HEK293 (cell line): Measurements from ENCODE around the gene CCSER1.

Experiments
- CTCF ChIA-PET: fragments of 350-600 bp; formaldehyde crosslinking; extraction: SDS; loops from one replicate; lab custom pipeline; 2021; ENCODE audit warnings: antibody characterized with exemption; lab: Yijun Ruan, JAX
- POLR2A ChIA-PET: fragments of 300-600 bp; formaldehyde crosslinking; extraction: SDS; loops from one replicate; lab custom pipeline; 2020; ENCODE audit warnings: antibody characterized with exemption, inconsistent platforms; lab: Yijun Ruan, JAX
- H3K27ac ChIP-seq: fragments of 200-500 bp; sonication (Bioruptor generic); 2 replicates; pipeline ENCODE4 v1.5.1; 2014; ENCODE audit warnings: low read depth, low read length, control low read depth, inconsistent platforms; ENCODE audit errors: extremely low read depth
- H3K36me3 ChIP-seq, 2 experiments: fragments of 200-500 bp in 1 of 2; sonication (Bioruptor generic) in 1 of 2; 1 replicate in 1 of 2; 2 replicates in 1 of 2; pipeline ENCODE4 v1.5.1; 2014 to 2017; ENCODE audit warnings: inconsistent platforms in 2 of 2, low read length in 2 of 2; ENCODE audit not compliant: control insufficient read depth in 2 of 2, insufficient read depth in 1 of 2
- H3K4me1 ChIP-seq: fragments of 200-500 bp; sonication (Bioruptor generic); 2 replicates; pipeline ENCODE4 v1.5.1; 2014; ENCODE audit warnings: mild to moderate bottlenecking, low read length, inconsistent platforms; ENCODE audit not compliant: control insufficient read depth, insufficient read depth
- H3K4me3 ChIP-seq: 2 replicates; pipeline ENCODE4 v1.5.1; 2011; ENCODE audit warnings: low read depth, mild to moderate bottlenecking, control low read depth, low read length, moderate library complexity
- H3K9me3 ChIP-seq: fragments of 200-500 bp; sonication (Bioruptor generic); 2 replicates; pipeline ENCODE4 v1.5.1; 2014; ENCODE audit warnings: low read depth, low read length, inconsistent platforms; ENCODE audit not compliant: control insufficient read depth, insufficient read depth
- ATF2 ChIP-seq: fragments of 450-650 bp; formaldehyde crosslinking; IDR thresholded peaks from 2 replicates; pipeline ENCODE4 v1.5.1; 2016; ENCODE audit warnings: missing biosample characterization, missing genetic modification characterization, low read depth
- MYNN ChIP-seq: fragments of 450-650 bp; formaldehyde crosslinking; IDR thresholded peaks from 2 replicates; pipeline ENCODE4 v1.5.1; 2016; ENCODE audit warnings: missing biosample characterization, missing genetic modification characterization, borderline replicate concordance
- PRDM2 ChIP-seq: fragments of 450-650 bp; formaldehyde crosslinking; IDR thresholded peaks from 2 replicates; pipeline ENCODE4 v1.5.1; 2016; ENCODE audit warnings: missing biosample characterization, missing genetic modification characterization, borderline replicate concordance
- RBAK ChIP-seq: fragments of 450-650 bp; formaldehyde crosslinking; IDR thresholded peaks from 2 replicates; pipeline ENCODE4 v1.5.1; 2016; ENCODE audit warnings: missing biosample characterization, missing genetic modification characterization
- REPIN1 ChIP-seq: fragments of 450-650 bp; formaldehyde crosslinking; IDR thresholded peaks from 2 replicates; pipeline ENCODE4 v1.5.1; 2017; ENCODE audit warnings: missing biosample characterization, missing genetic modification characterization, low read depth
- SP7 ChIP-seq: fragments of 450-650 bp; formaldehyde crosslinking; IDR thresholded peaks from 2 replicates; pipeline ENCODE4 v1.5.1; 2016; ENCODE audit warnings: missing biosample characterization, missing genetic modification characterization
- ZBTB1 ChIP-seq: fragments of 450-650 bp; formaldehyde crosslinking; IDR thresholded peaks from 2 replicates; pipeline ENCODE4 v1.5.1; 2016; ENCODE audit warnings: missing biosample characterization, missing genetic modification characterization
- ZBTB21 ChIP-seq: fragments of 450-650 bp; formaldehyde crosslinking; IDR thresholded peaks from 2 replicates; pipeline ENCODE4 v1.5.1; 2017; ENCODE audit warnings: missing biosample characterization, missing genetic modification characterization
- ZBTB48 ChIP-seq: fragments of 450-650 bp; formaldehyde crosslinking; IDR thresholded peaks from 2 replicates; pipeline ENCODE4 v1.5.1; 2016; ENCODE audit warnings: missing biosample characterization, missing genetic modification characterization
- ZBTB6 ChIP-seq: fragments of 450-650 bp; formaldehyde crosslinking; IDR thresholded peaks from 2 replicates; pipeline ENCODE4 v1.5.1; 2017; ENCODE audit warnings: missing biosample characterization, missing genetic modification characterization
- ZFP37 ChIP-seq: fragments of 450-650 bp; formaldehyde crosslinking; IDR thresholded peaks from 2 replicates; pipeline ENCODE4 v1.5.1; 2016; ENCODE audit warnings: missing biosample characterization, missing genetic modification characterization
- ZNF16 ChIP-seq: fragments of 450-650 bp; formaldehyde crosslinking; IDR thresholded peaks from 2 replicates; pipeline ENCODE4 v1.5.1; 2016; ENCODE audit warnings: low read depth, missing biosample characterization, missing genetic modification characterization
- ZNF174 ChIP-seq: fragments of 450-650 bp; formaldehyde crosslinking; IDR thresholded peaks from 2 replicates; pipeline ENCODE4 v1.5.0; 2017; ENCODE audit warnings: missing biosample characterization, mild to moderate bottlenecking, missing genetic modification characterization
- ZNF221 ChIP-seq: fragments of 450-650 bp; formaldehyde crosslinking; IDR thresholded peaks from 2 replicates; pipeline ENCODE4 v1.5.1; 2017; ENCODE audit warnings: missing biosample characterization, missing genetic modification characterization, borderline replicate concordance
- ZNF223 ChIP-seq: fragments of 450-650 bp; formaldehyde crosslinking; IDR thresholded peaks from 2 replicates; pipeline ENCODE4 v1.5.1; 2016; ENCODE audit warnings: missing biosample characterization, missing genetic modification characterization
- ZNF335 ChIP-seq: fragments of 450-650 bp; formaldehyde crosslinking; conservative IDR thresholded peaks from 2 replicates; pipeline ENCODE4 v1.5.1; 2016; ENCODE audit warnings: missing biosample characterization, missing genetic modification characterization
- ZNF341 ChIP-seq: fragments of 450-650 bp; formaldehyde crosslinking; IDR thresholded peaks from 2 replicates; pipeline ENCODE4; 2016; ENCODE audit warnings: low read depth, missing biosample characterization, missing genetic modification characterization
- ZNF555 ChIP-seq: fragments of 450-650 bp; formaldehyde crosslinking; conservative IDR thresholded peaks from 2 replicates; pipeline ENCODE4 v1.5.1; 2017; ENCODE audit warnings: missing biosample characterization, mild to moderate bottlenecking, missing genetic modification characterization, inconsistent platforms
- ZNF561 ChIP-seq: fragments of 450-650 bp; IDR thresholded peaks from 2 replicates; pipeline ENCODE4 v1.5.1; 2018; ENCODE audit warnings: missing biosample characterization, missing genetic modification characterization, borderline replicate concordance
- ZNF571 ChIP-seq: fragments of 450-650 bp; formaldehyde crosslinking; IDR thresholded peaks from 2 replicates; pipeline ENCODE4 v1.5.0; 2017; ENCODE audit warnings: missing biosample characterization, missing genetic modification characterization
- ZNF585B ChIP-seq: fragments of 450-650 bp; formaldehyde crosslinking; IDR thresholded peaks from 2 replicates; pipeline ENCODE4 v1.5.1; 2016; ENCODE audit warnings: missing biosample characterization, missing genetic modification characterization
- ZNF692 ChIP-seq: fragments of 450-650 bp; formaldehyde crosslinking; IDR thresholded peaks from 2 replicates; pipeline ENCODE4 v1.5.1; 2016; ENCODE audit warnings: missing biosample characterization, missing genetic modification characterization
- ZNF76 ChIP-seq: fragments of 450-650 bp; formaldehyde crosslinking; IDR thresholded peaks from 2 replicates; pipeline ENCODE4; 2016; ENCODE audit warnings: low read depth, missing biosample characterization, missing genetic modification characterization, borderline replicate concordance
- ZNF785 ChIP-seq: fragments of 450-650 bp; formaldehyde crosslinking; IDR thresholded peaks from 2 replicates; pipeline ENCODE4 v1.5.1; 2016; ENCODE audit warnings: missing biosample characterization, missing genetic modification characterization
- TF ChIP-seq, protein P1 (sequence below): sonication (generic); formaldehyde crosslinking; IDR thresholded peaks from 2 replicates; pipeline ENCODE4 v1.8.1; 2022; ENCODE audit warnings: mild to moderate bottlenecking, moderate library complexity, missing genetic modification reagents

CCSER1 gene

GRCh38 chr4:91601401-91601800 lies 1474.2 kb downstream of the CCSER1 start:
- TF ChIP-seq PRDM2 (tag by site-specific recombination) (no peak), REPIN1 (no peak), ZNF561 (tag by site-specific recombination) (no peak), SP7 (tag by site-specific recombination) (no peak), ZBTB48 (tag by site-specific recombination) (no peak), ATF2 (tag by site-specific recombination) (no peak), ZNF223 (no peak), MYNN (tag by site-specific recombination) (no peak), ZNF221 (no peak), RBAK (tag by site-specific recombination) (no peak), ZNF692 (no peak), ZBTB21 (tag by site-specific recombination) (no peak), ZNF571 (tag by site-specific recombination) (no peak), ZNF785 (tag by site-specific recombination) (no peak), ZNF76 (tag by site-specific recombination) (no peak), ZNF335 (tag by site-specific recombination) (no peak), ZFP37 (tag by site-specific recombination) (no peak), ZNF555 (tag by site-specific recombination) (no peak), ZNF585B (tag by site-specific recombination) (no peak)
- no peak overlapping the region for H3K27ac ChIP-seq
- no peaks in the 10 kb centered on the region for H3K4me1 ChIP-seq
- H3K36me3 ChIP-seq: no peaks in the 10 kb centered on the region
- no peak overlapping the region for H3K4me3 ChIP-seq
- no peaks in the 10 kb centered on the region for H3K9me3 ChIP-seq
- ChIA-PET CTCF (no interaction called here), POLR2A (no interaction called here)

GRCh38 chr4:91611782-91612181 lies 1484.6 kb downstream of the CCSER1 start:
- CTCF ChIA-PET: no interaction called here
- Histone ChIP-seq H3K4me3 (no peak overlapping the region), H3K9me3 (no peaks in the 10 kb centered on the region), H3K27ac (no peak overlapping the region), H3K4me1 (no peaks in the 10 kb centered on the region), H3K36me3 (no peaks in the 10 kb centered on the region)
- POLR2A ChIA-PET: no interaction called here
- TF ChIP-seq ZNF341 (tag by site-specific recombination) (no peak), ZNF16 (tag by site-specific recombination) (no peak), ZBTB1 (tag by site-specific recombination) (no peak), ZBTB6 (tag by site-specific recombination) (no peak), ZNF174 (no peak), MYNN (tag by site-specific recombination) (no peak)
- TF ChIP-seq, protein P1, sequence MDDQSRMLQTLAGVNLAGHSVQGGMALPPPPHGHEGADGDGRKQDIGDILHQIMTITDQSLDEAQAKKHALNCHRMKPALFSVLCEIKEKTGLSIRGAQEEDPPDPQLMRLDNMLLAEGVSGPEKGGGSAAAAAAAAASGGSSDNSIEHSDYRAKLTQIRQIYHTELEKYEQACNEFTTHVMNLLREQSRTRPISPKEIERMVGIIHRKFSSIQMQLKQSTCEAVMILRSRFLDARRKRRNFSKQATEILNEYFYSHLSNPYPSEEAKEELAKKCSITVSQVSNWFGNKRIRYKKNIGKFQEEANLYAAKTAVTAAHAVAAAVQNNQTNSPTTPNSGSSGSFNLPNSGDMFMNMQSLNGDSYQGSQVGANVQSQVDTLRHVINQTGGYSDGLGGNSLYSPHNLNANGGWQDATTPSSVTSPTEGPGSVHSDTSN (CRISPR knock-in tag): no peak
